Breast epithelium (tissue), 4 donors: ENCODE data around the gene G6PC2. TPM values are rescaled to one million over a fixed set of nuclear protein-coding genes. Genes with fewer than 3 reads are reported as not detected.

ENCODE experiments used
- DNase-seq, 2 donors: peaks; one replicate each; pipeline ENCODE4 v3.0.0-alpha.2; 2019; ENCODE audit warnings: low spot score in 2 of 2
- H3K27ac ChIP-seq, 2 donors: fragments of 200-600 bp; sonication (generic) in 1 of 2; one replicate each; pipeline ENCODE4 v1.5.1; 2016 to 2019; ENCODE audit warnings: mild to moderate bottlenecking in 1 of 2
- H3K27me3 ChIP-seq, 2 donors: fragments of 200-600 bp; sonication (generic) in 1 of 2; one replicate each; pipeline versions ENCODE4 v1.5.1 to v1.6.0; 2017 to 2019; ENCODE audit warnings: control low read depth in 1 of 2, mild to moderate bottlenecking in 1 of 2
- H3K36me3 ChIP-seq: fragments of 200-600 bp; one replicate; pipeline ENCODE4 v1.5.1; 2019
- H3K4me1 ChIP-seq, 2 donors: fragments of 200-600 bp; sonication (generic); one replicate each; pipeline ENCODE4 v1.5.1; 2016 to 2019; ENCODE audit warnings: control low read depth in 1 of 2
- H3K4me3 ChIP-seq, 3 donors: fragments of 200-600 bp; sonication (generic); 1 replicate in 2 of 3; 2 replicates in 1 of 3; pipeline ENCODE4 v1.5.1; 2016 to 2019; ENCODE audit warnings: mild to moderate bottlenecking in 3 of 3, moderate library complexity in 2 of 3
- H3K9me3 ChIP-seq, 2 donors: fragments of 200-600 bp; sonication (generic) in 1 of 2; one replicate each; pipeline ENCODE4 v1.5.1; 2016 to 2019; ENCODE audit warnings: control low read depth in 1 of 2
- CTCF ChIP-seq, 3 donors: fragments of 450-650 bp; IDR thresholded peaks; one replicate each; pipeline ENCODE4 v1.5.1; 2016 to 2017; ENCODE audit warnings: antibody characterized with exemption in 3 of 3, mild to moderate bottlenecking in 3 of 3, moderate library complexity in 3 of 3
- POLR2A ChIP-seq: fragments of 450-650 bp; IDR thresholded peaks from one replicate; pipeline ENCODE4 v1.6.1; 2016; ENCODE audit warnings: antibody characterized with exemption, mild to moderate bottlenecking, moderate library complexity
- POLR2AphosphoS5 ChIP-seq, 3 donors: sonication (generic); formaldehyde crosslinking; IDR thresholded peaks; one replicate each; pipeline ENCODE4 v1.6.1; 2017; ENCODE audit warnings: antibody characterized with exemption in 3 of 3
- intact Hi-C: fragments of 100-400 bp; cut with DNase I; formaldehyde crosslinking; loops from one replicate; pipeline ENCODE4 v1.15.1; 2023; ENCODE audit warnings: low total_unique reads
- total RNA-seq, 3 donors: library from RNA; depleted of rRNA; stranded (reverse); fragments of >200 nt; gene quantifications; one replicate each; pipeline ENCODE4 v1.1.0, GENCODE V29; 2016

Gene G6PC2
- total RNA-seq, 3 donors from 2014 or later, result not detected

GRCh38 chr2:168915441-168916330 lies 14.6 kb downstream of the G6PC2 start:
- Histone ChIP-seq H3K27ac (no peak overlapping the region), H3K4me3 (no peak overlapping the region), H3K9me3 (no peaks in the 10 kb centered on the region), H3K4me1 (no peaks in the 10 kb centered on the region), H3K27me3 (no peaks in the 10 kb centered on the region), H3K36me3 (no peaks in the 10 kb centered on the region)
- no peak for DNase-seq
- TF ChIP-seq POLR2AphosphoS5 (IDR thresholded peaks at IDR 0.05), result no peak
- TF ChIP-seq POLR2A, result no peak
- TF ChIP-seq CTCF (IDR thresholded peaks at IDR 0.05), result no peak
- intact Hi-C loops, result no loop called here

GRCh38 chr2:168916331-168916675 lies 15.2 kb downstream of the G6PC2 start:
- intact Hi-C loops, result no loop called here
- no peak overlapping the region for H3K4me3 ChIP-seq
- H3K36me3 ChIP-seq, result no peaks in the 10 kb centered on the region
- H3K4me1 ChIP-seq, result no peaks in the 10 kb centered on the region
- no peak for TF ChIP-seq POLR2AphosphoS5 (IDR thresholded peaks at IDR 0.05)
- TF ChIP-seq POLR2A, result no peak
- TF ChIP-seq CTCF (IDR thresholded peaks at IDR 0.05), result no peak
- DNase-seq, result no peak
- H3K27ac ChIP-seq, result no peak overlapping the region
- H3K9me3 ChIP-seq, result no peaks in the 10 kb centered on the region
- H3K27me3 ChIP-seq, result no peaks in the 10 kb centered on the region

GRCh38 chr2:168920504-168921157 lies 19.5 kb downstream of the G6PC2 start:
- intact Hi-C loops, result no loop called here
- no peak for TF ChIP-seq POLR2A
- TF ChIP-seq POLR2AphosphoS5 (IDR thresholded peaks at IDR 0.05), result no peak
- TF ChIP-seq CTCF (IDR thresholded peaks at IDR 0.05), result peak in 2 of 3 donors; percentile 58 to 62
- Histone ChIP-seq H3K27me3 (no peaks in the 10 kb centered on the region), H3K9me3 (no peaks in the 10 kb centered on the region), H3K27ac (no peak overlapping the region), H3K4me3 (no peak overlapping the region), H3K36me3 (no peaks in the 10 kb centered on the region), H3K4me1 (no peaks in the 10 kb centered on the region)
- DNase-seq, result no peak

GRCh38 chr2:168926621-168927386 lies 25.7 kb downstream of the G6PC2 start:
- Histone ChIP-seq H3K36me3 (no peaks in the 10 kb centered on the region), H3K4me3 (no peak overlapping the region), H3K4me1 (no peaks in the 10 kb centered on the region), H3K9me3 (no peaks in the 10 kb centered on the region), H3K27me3 (no peaks in the 10 kb centered on the region), H3K27ac (no peak overlapping the region)
- TF ChIP-seq CTCF (IDR thresholded peaks at IDR 0.05), result no peak
- TF ChIP-seq POLR2AphosphoS5 (IDR thresholded peaks at IDR 0.05), result no peak
- no peak for TF ChIP-seq POLR2A
- intact Hi-C loops, result no loop called here
- no peak for DNase-seq
